ENCODE measurements around the gene ARSA. TPM values are rescaled to one million over a fixed set of nuclear protein-coding genes. Genes with fewer than 3 reads are reported as not detected.

The ARSA gene
- polyA plus RNA-seq, 1 experiment: 36.9 TPM

DNA sequence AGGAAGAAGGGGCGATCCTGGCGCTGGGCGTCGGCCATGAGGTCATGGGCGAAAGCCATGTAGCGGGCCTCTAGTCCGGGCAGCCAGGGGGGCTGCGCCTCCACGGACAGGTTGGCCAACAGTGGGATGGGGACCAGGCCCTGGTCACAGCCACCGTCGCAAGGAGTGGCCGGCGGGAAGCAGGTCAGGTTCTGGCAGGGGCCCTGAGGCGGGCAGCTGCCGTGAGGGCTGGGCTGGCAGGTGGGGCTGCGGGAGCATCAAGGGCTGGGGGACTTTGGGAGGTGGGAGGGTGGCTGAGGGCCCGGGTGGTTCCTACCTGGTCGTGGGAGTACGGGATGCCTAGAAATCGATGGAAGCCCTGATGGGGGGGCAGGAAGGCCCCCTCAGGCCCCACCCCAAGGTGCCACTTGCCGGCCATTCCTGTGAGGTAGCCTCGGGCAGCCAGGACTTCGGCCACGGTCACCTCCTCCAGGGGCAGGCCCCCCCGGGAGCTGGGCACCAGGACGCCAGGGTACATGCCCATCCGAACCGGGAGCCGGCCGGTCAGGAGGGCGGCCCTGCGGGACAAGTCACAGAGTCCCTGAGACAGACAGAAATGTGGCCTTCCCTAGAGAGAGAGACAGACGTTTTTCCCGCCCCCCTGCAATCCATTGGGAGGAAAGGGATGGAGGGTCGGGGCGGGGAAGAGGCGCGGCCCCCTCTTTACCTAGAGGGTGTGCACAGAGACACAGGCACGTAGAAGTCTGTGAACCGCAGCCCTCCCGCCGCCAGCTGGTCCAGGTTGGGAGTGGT, 906 bp downstream of the ARSA start:
- CTCF ChIA-PET: interaction anchor here (0.7 to 1.3 kb wide), 5 partner anchors 12 to 107 kb away, joined by 3 to 4 read pairs (median 3); partner anchors contain the start of gene TYMP
- Histone ChIP-seq H3K27me3 (ENCODE audit: control insufficient read depth, insufficient read depth, low read length) (no peaks in the 10 kb centered on the region), H3K36me3 (ENCODE audit: control insufficient read depth, insufficient read depth, low read length) (peaks cover 6% of the 10 kb centered on the region), H3K4me3 (ENCODE audit: low read depth, low read length) (peak overlapping the region; percentile 75)
- TF ChIP-seq, protein P1, sequence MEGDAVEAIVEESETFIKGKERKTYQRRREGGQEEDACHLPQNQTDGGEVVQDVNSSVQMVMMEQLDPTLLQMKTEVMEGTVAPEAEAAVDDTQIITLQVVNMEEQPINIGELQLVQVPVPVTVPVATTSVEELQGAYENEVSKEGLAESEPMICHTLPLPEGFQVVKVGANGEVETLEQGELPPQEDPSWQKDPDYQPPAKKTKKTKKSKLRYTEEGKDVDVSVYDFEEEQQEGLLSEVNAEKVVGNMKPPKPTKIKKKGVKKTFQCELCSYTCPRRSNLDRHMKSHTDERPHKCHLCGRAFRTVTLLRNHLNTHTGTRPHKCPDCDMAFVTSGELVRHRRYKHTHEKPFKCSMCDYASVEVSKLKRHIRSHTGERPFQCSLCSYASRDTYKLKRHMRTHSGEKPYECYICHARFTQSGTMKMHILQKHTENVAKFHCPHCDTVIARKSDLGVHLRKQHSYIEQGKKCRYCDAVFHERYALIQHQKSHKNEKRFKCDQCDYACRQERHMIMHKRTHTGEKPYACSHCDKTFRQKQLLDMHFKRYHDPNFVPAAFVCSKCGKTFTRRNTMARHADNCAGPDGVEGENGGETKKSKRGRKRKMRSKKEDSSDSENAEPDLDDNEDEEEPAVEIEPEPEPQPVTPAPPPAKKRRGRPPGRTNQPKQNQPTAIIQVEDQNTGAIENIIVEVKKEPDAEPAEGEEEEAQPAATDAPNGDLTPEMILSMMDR (IDR thresholded peaks at IDR 0.05; ENCODE audit: insufficient read depth, low read depth, low read length): no peak
- no peak for DNase-seq (ENCODE audit: low read depth)
- POLR2A ChIA-PET: no interaction called here

DNA sequence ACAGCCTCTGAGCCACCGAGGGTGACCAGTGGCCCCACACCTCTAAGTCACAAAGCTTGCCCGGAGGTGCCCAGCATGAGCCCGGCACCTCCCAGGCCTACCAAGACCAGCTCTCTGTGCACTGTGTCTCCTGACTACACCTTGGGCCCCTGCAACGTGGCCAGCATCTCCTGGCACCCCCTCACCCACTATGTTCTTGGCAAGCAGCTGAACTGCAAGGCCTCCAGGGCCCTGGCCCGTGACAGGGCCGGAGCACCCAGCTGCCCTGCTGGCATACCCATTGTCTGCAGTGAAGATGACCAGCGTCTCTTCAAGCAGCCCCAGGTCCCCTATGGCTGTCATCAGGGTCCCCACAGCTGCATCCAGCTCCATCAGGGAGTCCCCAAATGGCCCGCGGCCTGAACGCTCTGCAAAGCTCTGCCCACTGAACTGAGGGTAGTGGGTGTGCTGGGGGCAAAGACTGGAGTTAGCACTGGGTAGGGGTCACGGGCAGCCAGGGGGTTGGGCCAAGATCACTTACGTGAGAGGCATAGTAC, 1.6 kb downstream of the ARSA start:
- CTCF ChIA-PET: interaction anchor here (1.0 to 1.3 kb wide), 2 partner anchors 12 to 50 kb away, joined by 3 to 4 read pairs; no protein-coding TSS in a partner anchor
- Histone ChIP-seq H3K36me3 (ENCODE audit: control insufficient read depth, insufficient read depth, low read length) (peaks cover 6% of the 10 kb centered on the region), H3K27me3 (ENCODE audit: control insufficient read depth, insufficient read depth, low read length) (peaks cover under 1% of the 10 kb centered on the region; the same call in 1 of the 2 replicates), H3K4me3 (ENCODE audit: low read depth, low read length) (no peak overlapping the region)
- no peak for DNase-seq (ENCODE audit: low read depth)
- POLR2A ChIA-PET: no interaction called here
- TF ChIP-seq, protein P1 (IDR thresholded peaks at IDR 0.05; ENCODE audit: insufficient read depth, low read depth, low read length): no peak

DNA sequence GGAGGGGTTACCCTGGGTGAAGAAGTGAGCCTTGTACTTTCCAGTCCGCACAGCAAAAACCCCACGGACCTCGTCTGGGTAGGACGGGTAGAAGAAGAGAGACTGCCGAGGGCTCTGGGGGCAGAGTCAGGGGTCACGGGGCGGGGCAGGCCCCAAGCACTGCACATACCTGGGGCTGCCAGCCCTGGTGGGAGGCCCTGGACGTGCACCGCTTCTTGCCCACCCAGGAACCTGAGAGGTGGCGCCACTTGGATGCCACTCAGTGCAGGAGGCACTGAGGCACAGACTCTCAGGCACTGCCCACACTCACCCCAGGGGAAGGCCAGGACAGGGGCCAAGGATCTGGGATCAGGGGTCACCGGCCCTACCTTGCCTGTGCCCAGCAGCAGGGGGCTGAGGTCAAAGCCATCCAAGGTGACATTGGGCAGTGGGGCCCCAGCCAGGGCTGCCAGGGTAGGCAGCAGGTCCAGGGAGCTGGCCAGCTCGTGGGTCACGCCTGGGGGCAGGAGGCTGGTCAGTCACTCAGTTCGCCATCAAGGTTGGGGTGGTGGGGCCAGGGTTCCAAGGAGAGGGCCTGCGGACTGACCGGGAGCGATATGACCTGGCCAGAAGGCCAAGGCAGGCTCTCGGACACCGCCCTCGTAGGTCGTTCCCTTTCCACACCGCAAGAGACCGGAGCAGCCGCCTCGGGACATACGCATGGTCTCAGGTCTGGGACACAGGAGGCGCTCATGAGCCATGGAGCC, 2.2 kb downstream of the ARSA start:
- TF ChIP-seq, protein P1 (IDR thresholded peaks at IDR 0.05; ENCODE audit: insufficient read depth, low read depth, low read length): no peak
- no peak for DNase-seq (ENCODE audit: low read depth)
- Histone ChIP-seq H3K4me3 (ENCODE audit: low read depth, low read length) (no peak overlapping the region), H3K36me3 (ENCODE audit: control insufficient read depth, insufficient read depth, low read length) (peaks cover 6% of the 10 kb centered on the region), H3K27me3 (ENCODE audit: control insufficient read depth, insufficient read depth, low read length) (peaks cover 5% of the 10 kb centered on the region)
- ChIA-PET CTCF (interaction anchor here (1.0 to 1.3 kb wide), 2 partner anchors 13 to 49 kb away, joined by 3 to 4 read pairs; no protein-coding TSS in a partner anchor), POLR2A (no interaction called here)

DNA sequence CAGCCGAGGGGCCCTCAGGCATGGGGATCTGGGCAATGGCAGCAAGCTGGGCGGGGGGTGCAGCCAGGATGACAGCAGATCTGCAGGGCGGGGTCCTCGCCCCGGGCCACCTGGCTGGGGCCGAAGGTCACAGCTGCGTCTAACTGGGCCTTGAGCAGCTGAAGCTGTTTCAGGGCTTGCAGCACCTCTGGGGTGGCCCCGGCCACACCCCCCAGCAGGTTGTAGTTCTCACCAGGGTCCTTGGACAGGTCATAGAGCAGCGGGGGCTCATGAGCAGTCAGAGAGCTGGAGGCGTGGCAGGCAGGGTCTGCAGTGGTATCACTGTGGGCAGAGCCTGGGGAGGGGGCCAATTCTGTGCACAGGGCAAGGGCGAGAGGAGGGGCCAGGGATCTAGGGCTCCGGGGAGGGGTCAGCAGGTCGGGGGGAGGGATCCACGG, 2.8 kb downstream of the ARSA start:
- ChIA-PET POLR2A (no interaction called here), CTCF (no interaction called here)
- TF ChIP-seq, protein P1 (IDR thresholded peaks at IDR 0.05; ENCODE audit: insufficient read depth, low read depth, low read length): no peak
- H3K27me3 ChIP-seq (ENCODE audit: control insufficient read depth, insufficient read depth, low read length): peaks cover 5% of the 10 kb centered on the region
- peaks cover 6% of the 10 kb centered on the region for H3K36me3 ChIP-seq (ENCODE audit: control insufficient read depth, insufficient read depth, low read length)
- no peak overlapping the region for H3K4me3 ChIP-seq (ENCODE audit: low read depth, low read length)
- DNase-seq (ENCODE audit: low read depth): no peak
